K562 (cell line): Measurements from ENCODE around the gene ADPRHL1. TPM values are rescaled to one million over a fixed set of nuclear protein-coding genes. Genes with fewer than 3 reads are reported as not detected.

ENCODE experiments used
- ATAC-seq: fragments of 200-7000 bp; cut with Tn5 transposase; 3 replicates; pipeline ENCODE4 v1.9.1; 2020; ENCODE audit warnings: moderate library complexity
- BruUV-seq: library from RNA; stranded (reverse); fragments of 400-500 nt; replicated peaks from 2 replicates; lab custom pipeline; 2021; lab: Mats Ljungman, UMichigan
- CTCF ChIA-PET: fragments of 300-600 bp; formaldehyde crosslinking; extraction: SDS; loops from one replicate; lab custom pipeline; 2021; ENCODE audit warnings: low intra/inter-chr PET ratio; lab: Yijun Ruan, JAX
- POLR2A ChIA-PET: fragments of 300-600, 350-650 bp; sonication (Branson Sonifier 250); formaldehyde crosslinking; extraction: SDS; loops from one replicate; lab custom pipeline; 2021; ENCODE audit warnings: antibody characterized with exemption, inconsistent platforms; lab: Yijun Ruan, JAX
- DNase-seq, 4 experiments: peaks; one replicate each; pipeline versions ENCODE4 v3.0.0 to v3.0.0-alpha.2; 2011 to 2018; ENCODE audit warnings: low spot score in 3 of 4, mixed read lengths in 3 of 4; ENCODE audit errors: extremely low read depth in 1 of 4
- FAIRE-seq: peaks from 2 replicates; lab custom pipeline; 2011; peaks lifted over from hg19 to GRCh38; lab: Jason Lieb, UNC
- H2AFZ ChIP-seq: 2 replicates; pipeline ENCODE4 v1.6.0; 2011; ENCODE audit warnings: low read depth, low read length, control low read depth, inconsistent platforms
- H3K27ac ChIP-seq: fragments of 200-600 bp; 3 replicates; pipeline ENCODE4 v1.8.0; 2011; ENCODE audit warnings: low read depth, mild to moderate bottlenecking, control low read depth, inconsistent platforms, low read length, moderate library complexity, mixed read lengths; ENCODE audit errors: extremely low read depth
- H3K27me3 ChIP-seq, 2 experiments: fragments of 300-600 bp in 1 of 2; 2 replicates in 1 of 2; 3 replicates in 1 of 2; pipeline versions ENCODE4 v1.6.0 to v1.8.0; 2011; ENCODE audit warnings: inconsistent platforms in 2 of 2, low read length in 2 of 2, mild to moderate bottlenecking in 1 of 2, mixed read lengths in 1 of 2, moderate library complexity in 1 of 2; ENCODE audit not compliant: control insufficient read depth in 2 of 2, insufficient read depth in 2 of 2
- H3K36me3 ChIP-seq: fragments of 300-600 bp; 3 replicates; pipeline ENCODE4 v1.8.0; 2011; ENCODE audit warnings: mild to moderate bottlenecking, low read length, inconsistent platforms; ENCODE audit not compliant: control insufficient read depth, insufficient read depth
- H3K4me1 ChIP-seq, 2 experiments: fragments of 200-600 bp in 1 of 2; replicated peaks in 1 of 2; 2 replicates in 1 of 2; 3 replicates in 1 of 2; pipeline versions ENCODE4 v1.5.1 to v1.8.0; 2011; ENCODE audit warnings: inconsistent platforms in 2 of 2, low read length in 2 of 2, mild to moderate bottlenecking in 1 of 2, mixed read lengths in 1 of 2, moderate library complexity in 1 of 2; ENCODE audit not compliant: control insufficient read depth in 2 of 2, insufficient read depth in 2 of 2
- H3K4me2 ChIP-seq: 2 replicates; pipeline ENCODE4 v1.6.1; 2011; ENCODE audit warnings: low read length, control low read depth, inconsistent platforms, mixed read lengths; ENCODE audit not compliant: insufficient read depth
- H3K4me3 ChIP-seq: fragments of 200-600 bp; sonication (generic), shearing (Covaris generic); 2 replicates; pipeline ENCODE4 v1.5.1; 2016; ENCODE audit warnings: control low read depth, inconsistent platforms
- H3K79me2 ChIP-seq: fragments of 200-600 bp; 3 replicates; pipeline ENCODE4 v1.8.0; 2011; ENCODE audit warnings: low read length, inconsistent platforms; ENCODE audit not compliant: control insufficient read depth, insufficient read depth
- H3K9ac ChIP-seq, 2 experiments: 2 replicates each; pipeline versions ENCODE4 v1.6.0 to v1.6.1; 2011; ENCODE audit warnings: low read depth in 2 of 2, low read length in 2 of 2, control low read depth in 1 of 2, inconsistent platforms in 1 of 2, mild to moderate bottlenecking in 1 of 2, mixed read lengths in 1 of 2; ENCODE audit not compliant: insufficient read depth in 1 of 2
- H3K9me1 ChIP-seq: one replicate; pipeline ENCODE4 v1.6.0; 2011; ENCODE audit warnings: inconsistent platforms, mild to moderate bottlenecking, low read length, moderate library complexity; ENCODE audit not compliant: control insufficient read depth, insufficient read depth
- H3K9me3 ChIP-seq: replicated peaks from 2 replicates; pipeline ENCODE4 v1.5.1; 2011; ENCODE audit warnings: low read depth, low read length, inconsistent platforms; ENCODE audit not compliant: control insufficient read depth, insufficient read depth
- H4K20me1 ChIP-seq: replicated peaks from 2 replicates; pipeline ENCODE4 v1.6.1; 2011; ENCODE audit warnings: low read length, inconsistent platforms, mixed read lengths; ENCODE audit not compliant: control insufficient read depth, insufficient read depth
- ARNT ChIP-seq, 2 experiments: fragments of 450-650 bp; IDR thresholded peaks; 2 replicates each; pipeline ENCODE4 v1.6.1; 2016; ENCODE audit warnings: mild to moderate bottlenecking in 1 of 2
- CBX2 ChIP-seq: fragments of 200-600 bp; sonication (generic); IDR thresholded peaks from one replicate; pipeline ENCODE4 v1.6.1; 2012; ENCODE audit warnings: mild to moderate bottlenecking, low read length, inconsistent platforms; ENCODE audit not compliant: insufficient read depth, poor library complexity, severe bottlenecking
- RBBP5 ChIP-seq: fragments of 200-600 bp; sonication (generic); IDR thresholded peaks from 2 replicates; pipeline ENCODE4 v1.6.1; 2012; ENCODE audit warnings: borderline replicate concordance, mild to moderate bottlenecking, low read length, control low read depth, inconsistent platforms; ENCODE audit not compliant: insufficient read depth, poor library complexity, severe bottlenecking
- TRIM24 ChIP-seq, 2 experiments: fragments of 450-650 bp; IDR thresholded peaks; 2 replicates each; pipeline ENCODE4 v1.6.1; 2016
- USF2 ChIP-seq: sonication (generic); formaldehyde crosslinking; IDR thresholded peaks from 2 replicates; pipeline ENCODE4 v1.5.0; 2020; ENCODE audit warnings: missing genetic modification reagents
- ZKSCAN8 ChIP-seq: fragments of 200-800 bp; sonication (Bioruptor generic); IDR thresholded peaks from 2 replicates; pipeline ENCODE4 v1.6.1; 2016; ENCODE audit warnings: missing genetic modification characterization, missing compliant biosample characterization
- ZNF384 ChIP-seq: IDR thresholded peaks from 2 replicates; pipeline ENCODE4 v1.6.1; 2012; ENCODE audit warnings: low read depth, low read length, improper control_type of control experiment
- ZNF395 ChIP-seq: fragments of 200-800 bp; sonication (Bioruptor generic); IDR thresholded peaks from 2 replicates; pipeline ENCODE4 v1.6.1; 2017; ENCODE audit warnings: missing genetic modification characterization, missing compliant biosample characterization
- ZNF431 ChIP-seq: sonication (generic); formaldehyde crosslinking; IDR thresholded peaks from 2 replicates; pipeline ENCODE4 v1.8.0; 2022; ENCODE audit warnings: mild to moderate bottlenecking, missing genetic modification reagents
- ZNF644 ChIP-seq: fragments of 200-800 bp; sonication (Bioruptor generic); IDR thresholded peaks from 2 replicates; pipeline ENCODE4 v1.6.1; 2016; ENCODE audit warnings: low read depth, missing genetic modification characterization, missing compliant biosample characterization
- ZNF696 ChIP-seq: fragments of 250-450 bp; sonication (Bioruptor Pico); conservative IDR thresholded peaks from 2 replicates; pipeline ENCODE4 v1.4.0; 2020; ENCODE audit warnings: mild to moderate bottlenecking, moderate library complexity
- WGBS: fragments of 100-300 bp; shearing (Covaris generic); methylation state at CpG from one replicate; pipeline ENCODE4 v1.1.6; 2016; ENCODE audit warnings: low coverage, mixed read lengths; ENCODE audit not compliant: insufficient coverage; ENCODE audit errors: missing lambda C conversion rate; 5-methylcytosine and 5-hydroxymethylcytosine counted together
- in situ Hi-C: fragments of 300-500 bp; cut with MboI; formaldehyde crosslinking; loops from 4 replicates; pipeline ENCODE4 v1.15.0; 2018; ENCODE audit warnings: inconsistent platforms, mixed read lengths
- intact Hi-C: fragments of 100-400 bp; cut with micrococcal nuclease; formaldehyde crosslinking; loops from 2 replicates; pipeline ENCODE4 v1.14.2; 2022
- polyA plus RNA-seq, 8 experiments: library from polyadenylated mRNA; depleted of rRNA in 4 of 8; stranded (reverse) in 5 of 8; unstranded in 3 of 8; fragments of >200 nt; fragmentation: Nextera tagmentation in 2 of 8; fragmentation: Illumina TruSeq in 1 of 8; extraction: Ambion mirVana in 2 of 8; extraction: Trizol in 1 of 8; gene quantifications; 2 replicates each; pipeline versions ENCODE4 v1.2.1 to v1.2.3, GENCODE V29; 2011 to 2014; ENCODE audit warnings: inconsistent platforms in 1 of 8, missing spikeins in 1 of 8
- total RNA-seq, 7 experiments: library from RNA; depleted of rRNA in 6 of 7; stranded (reverse); fragments of >200 nt in 6 of 7; fragmentation: Illumina TruSeq in 2 of 7; extraction: Trizol in 2 of 7; gene quantifications; 2 replicates each; pipeline versions ENCODE4 v1.2.1 to v1.2.3, GENCODE V29; 2011 to 2021; ENCODE audit warnings: low replicate concordance in 1 of 7
- TF ChIP-seq, protein P1 (sequence below): fragments of 450-650 bp; IDR thresholded peaks from 2 replicates; pipeline ENCODE4 v1.7.1; 2018; ENCODE audit warnings: mild to moderate bottlenecking, low read depth; ENCODE audit not compliant: partially characterized antibody
- TF ChIP-seq, protein P2 (sequence below): sonication (generic); formaldehyde crosslinking; IDR thresholded peaks from 2 replicates; pipeline ENCODE4 v1.8.0; 2023; ENCODE audit warnings: mild to moderate bottlenecking, missing genetic modification reagents

ADPRHL1 gene
- total and polyA plus RNA-seq, 9 of the 15 experiments (the other 6 are each of a cell fraction or from before 2014, with no cell fraction given) = 0.06 to 0.76 (median 0.37) TPM; not detected in 1

DNA sequence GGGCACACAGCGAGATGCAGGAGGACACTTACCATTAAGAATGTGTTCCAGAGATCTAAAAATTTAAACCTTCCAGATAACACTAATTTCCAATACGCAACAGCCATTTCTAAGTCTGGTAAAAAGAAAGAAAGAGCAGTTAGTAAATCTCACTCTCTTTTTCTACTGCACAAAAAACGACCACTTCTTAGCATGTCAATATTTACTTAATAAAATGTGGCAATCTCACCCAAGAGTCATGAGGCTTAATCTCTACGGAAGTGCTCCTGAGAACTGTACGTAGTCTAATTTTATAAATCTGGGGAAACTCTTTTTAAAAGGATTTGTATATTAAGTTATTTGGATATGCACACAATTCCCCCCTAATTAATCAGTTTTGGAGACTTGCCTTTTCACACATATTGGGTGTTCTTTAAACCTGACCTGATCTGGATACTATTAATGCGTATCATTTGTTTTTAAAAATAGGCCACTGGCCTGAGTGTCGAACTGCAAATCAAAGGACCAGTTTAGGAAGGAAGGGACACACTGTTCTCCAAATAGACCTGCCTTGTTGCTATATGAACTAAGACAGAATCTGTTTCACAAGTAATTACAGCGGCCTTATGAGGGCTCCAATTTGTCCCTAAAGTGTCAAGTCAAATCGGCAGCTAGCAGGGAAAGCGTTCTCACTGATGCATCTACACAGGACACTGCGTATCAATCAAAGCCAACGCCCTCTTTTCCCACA, 7.9 kb upstream of the ADPRHL1 start:
- Histone ChIP-seq H3K4me2 (no peak overlapping the region), H3K27me3 (no peaks in the 10 kb centered on the region), H3K9ac (no peak overlapping the region), H3K4me3 (no peak overlapping the region), H2AFZ (no peak overlapping the region), H3K36me3 (peaks cover 59% of the 10 kb centered on the region; the same call in 2 of the 3 replicates), H3K9me1 (no peaks in the 10 kb centered on the region), H3K9me3 (no peaks in the 10 kb centered on the region), H4K20me1 (no peaks in the 10 kb centered on the region), H3K4me1 (no peaks in the 10 kb centered on the region), H3K27ac (no peak overlapping the region), H3K79me2 (no peaks in the 10 kb centered on the region)
- no peak for FAIRE-seq
- ChIA-PET POLR2A (no interaction called here), CTCF (no interaction called here)
- BruUV-seq = no TSS peak
- DNase-seq = no peak
- WGBS = 98% methylated on average over 9 of the region's 12 CpGs
- ATAC-seq = no peak
- intact Hi-C loops (no loop called here), in situ Hi-C loops (no loop called here)
- no peak for TF ChIP-seq RBBP5
- no peak for TF ChIP-seq ARNT (IDR thresholded peaks at IDR 0.05)
- no peak for TF ChIP-seq ZNF395 (CRISPR knock-in tag)
- no peak for TF ChIP-seq ZNF431 (CRISPR knock-in tag)
- no peak for TF ChIP-seq TRIM24 (IDR thresholded peaks at IDR 0.05)
- TF ChIP-seq ZNF384 = no peak
- TF ChIP-seq USF2 (CRISPR knock-in tag) = no peak
- no peak for TF ChIP-seq ZKSCAN8
- TF ChIP-seq, protein P1, sequence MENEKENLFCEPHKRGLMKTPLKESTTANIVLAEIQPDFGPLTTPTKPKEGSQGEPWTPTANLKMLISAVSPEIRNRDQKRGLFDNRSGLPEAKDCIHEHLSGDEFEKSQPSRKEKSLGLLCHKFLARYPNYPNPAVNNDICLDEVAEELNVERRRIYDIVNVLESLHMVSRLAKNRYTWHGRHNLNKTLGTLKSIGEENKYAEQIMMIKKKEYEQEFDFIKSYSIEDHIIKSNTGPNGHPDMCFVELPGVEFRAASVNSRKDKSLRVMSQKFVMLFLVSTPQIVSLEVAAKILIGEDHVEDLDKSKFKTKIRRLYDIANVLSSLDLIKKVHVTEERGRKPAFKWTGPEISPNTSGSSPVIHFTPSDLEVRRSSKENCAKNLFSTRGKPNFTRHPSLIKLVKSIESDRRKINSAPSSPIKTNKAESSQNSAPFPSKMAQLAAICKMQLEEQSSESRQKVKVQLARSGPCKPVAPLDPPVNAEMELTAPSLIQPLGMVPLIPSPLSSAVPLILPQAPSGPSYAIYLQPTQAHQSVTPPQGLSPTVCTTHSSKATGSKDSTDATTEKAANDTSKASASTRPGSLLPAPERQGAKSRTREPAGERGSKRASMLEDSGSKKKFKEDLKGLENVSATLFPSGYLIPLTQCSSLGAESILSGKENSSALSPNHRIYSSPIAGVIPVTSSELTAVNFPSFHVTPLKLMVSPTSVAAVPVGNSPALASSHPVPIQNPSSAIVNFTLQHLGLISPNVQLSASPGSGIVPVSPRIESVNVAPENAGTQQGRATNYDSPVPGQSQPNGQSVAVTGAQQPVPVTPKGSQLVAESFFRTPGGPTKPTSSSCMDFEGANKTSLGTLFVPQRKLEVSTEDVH = no peak
- no peak for TF ChIP-seq ZNF696 (CRISPR knock-in tag)
- TF ChIP-seq CBX2 = no peak
- TF ChIP-seq, protein P2, sequence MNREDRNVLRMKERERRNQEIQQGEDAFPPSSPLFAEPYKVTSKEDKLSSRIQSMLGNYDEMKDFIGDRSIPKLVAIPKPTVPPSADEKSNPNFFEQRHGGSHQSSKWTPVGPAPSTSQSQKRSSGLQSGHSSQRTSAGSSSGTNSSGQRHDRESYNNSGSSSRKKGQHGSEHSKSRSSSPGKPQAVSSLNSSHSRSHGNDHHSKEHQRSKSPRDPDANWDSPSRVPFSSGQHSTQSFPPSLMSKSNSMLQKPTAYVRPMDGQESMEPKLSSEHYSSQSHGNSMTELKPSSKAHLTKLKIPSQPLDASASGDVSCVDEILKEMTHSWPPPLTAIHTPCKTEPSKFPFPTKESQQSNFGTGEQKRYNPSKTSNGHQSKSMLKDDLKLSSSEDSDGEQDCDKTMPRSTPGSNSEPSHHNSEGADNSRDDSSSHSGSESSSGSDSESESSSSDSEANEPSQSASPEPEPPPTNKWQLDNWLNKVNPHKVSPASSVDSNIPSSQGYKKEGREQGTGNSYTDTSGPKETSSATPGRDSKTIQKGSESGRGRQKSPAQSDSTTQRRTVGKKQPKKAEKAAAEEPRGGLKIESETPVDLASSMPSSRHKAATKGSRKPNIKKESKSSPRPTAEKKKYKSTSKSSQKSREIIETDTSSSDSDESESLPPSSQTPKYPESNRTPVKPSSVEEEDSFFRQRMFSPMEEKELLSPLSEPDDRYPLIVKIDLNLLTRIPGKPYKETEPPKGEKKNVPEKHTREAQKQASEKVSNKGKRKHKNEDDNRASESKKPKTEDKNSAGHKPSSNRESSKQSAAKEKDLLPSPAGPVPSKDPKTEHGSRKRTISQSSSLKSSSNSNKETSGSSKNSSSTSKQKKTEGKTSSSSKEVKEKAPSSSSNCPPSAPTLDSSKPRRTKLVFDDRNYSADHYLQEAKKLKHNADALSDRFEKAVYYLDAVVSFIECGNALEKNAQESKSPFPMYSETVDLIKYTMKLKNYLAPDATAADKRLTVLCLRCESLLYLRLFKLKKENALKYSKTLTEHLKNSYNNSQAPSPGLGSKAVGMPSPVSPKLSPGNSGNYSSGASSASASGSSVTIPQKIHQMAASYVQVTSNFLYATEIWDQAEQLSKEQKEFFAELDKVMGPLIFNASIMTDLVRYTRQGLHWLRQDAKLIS (CRISPR knock-in tag) = no peak
- no peak for TF ChIP-seq ZNF644 (tag)
